ENCODE results near the gene THSD4.

THSD4 gene

GRCh38 chr15:71443538-71443937 is 328.3 kb downstream of the THSD4 start:
- no peak for DNase-seq

DNA sequence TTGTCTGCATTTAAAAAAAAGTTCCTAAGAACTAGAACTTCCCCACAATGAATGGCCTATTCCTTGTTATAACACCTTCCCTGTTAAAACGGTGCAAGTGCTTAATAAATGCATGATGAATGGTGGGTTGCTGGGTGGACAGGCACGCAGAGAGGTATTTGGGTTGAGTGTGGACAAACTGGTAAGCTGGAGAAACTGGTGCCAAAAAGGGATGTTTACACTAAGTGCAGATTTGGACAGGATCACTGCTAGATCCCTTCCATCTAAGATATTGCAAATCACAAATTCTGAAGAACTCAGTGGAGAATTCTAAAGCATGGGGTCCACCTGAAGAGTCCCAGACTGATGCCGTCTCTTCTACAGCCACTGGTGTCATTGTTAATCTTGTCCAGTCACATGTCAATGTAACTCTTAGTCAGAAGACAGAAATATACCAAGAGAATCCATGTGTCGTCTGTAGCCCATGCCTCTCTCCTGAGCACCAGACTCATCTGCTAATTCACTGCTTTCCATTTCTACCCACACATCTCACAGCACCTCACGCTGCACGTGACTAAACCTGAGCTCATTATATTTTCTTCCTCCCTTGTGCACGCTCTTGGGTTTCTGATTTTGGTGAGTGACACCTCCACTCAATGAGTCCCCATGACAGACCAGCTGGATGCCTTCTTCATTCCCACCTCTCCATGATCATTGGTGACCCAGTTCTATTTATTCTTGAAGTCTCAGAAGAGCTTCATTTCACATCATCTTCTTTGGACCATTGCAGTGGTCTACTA is 328.9 kb downstream of the THSD4 start:
- DNase-seq: no peak

GRCh38 chr15:71444866-71445590 is 329.8 kb downstream of the THSD4 start:
- no peak for DNase-seq

DNA sequence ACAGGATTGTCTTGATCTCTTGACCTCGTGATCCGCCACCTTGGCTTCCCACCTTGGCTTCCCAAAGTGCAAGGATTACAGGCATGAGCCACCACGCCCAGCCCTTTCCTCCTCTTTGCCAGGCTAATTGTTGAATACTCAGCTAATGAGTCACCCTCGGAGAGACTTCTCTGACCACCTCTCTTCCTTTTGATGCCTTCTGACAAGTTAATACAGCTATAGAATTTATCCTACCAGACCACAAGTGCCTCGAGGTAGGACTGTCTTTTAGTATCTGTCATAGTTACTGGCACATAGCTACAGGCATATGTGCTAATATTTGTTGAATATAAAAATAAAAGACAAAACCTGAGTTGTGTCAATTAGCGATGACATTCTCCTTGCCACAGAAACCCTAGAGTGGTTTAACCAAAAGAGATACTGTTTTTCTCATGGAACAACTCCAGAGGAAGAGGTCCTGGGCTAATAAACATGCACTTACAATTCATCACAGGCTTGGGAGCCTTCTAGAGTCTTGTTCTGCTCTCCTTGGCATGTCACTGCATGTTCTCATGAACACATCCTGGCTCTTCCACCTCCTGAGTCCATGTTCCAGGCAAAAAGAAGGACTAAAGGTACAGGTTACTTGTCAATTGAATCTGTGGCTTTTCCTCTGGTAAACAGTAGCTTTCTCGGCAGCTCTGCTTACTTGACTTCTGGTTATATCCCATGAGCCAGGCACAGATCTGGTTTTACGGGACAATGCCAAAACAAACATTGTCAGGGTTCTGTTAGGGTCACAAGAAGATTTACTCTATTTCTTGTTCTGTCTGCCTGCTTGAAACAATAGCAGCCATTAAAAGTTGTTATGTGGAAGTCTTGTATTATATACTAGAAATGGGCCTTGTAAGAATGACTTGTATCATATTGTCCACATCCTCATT is 332.3 kb downstream of the THSD4 start:
- no peak for DNase-seq

GRCh38 chr15:71448688-71449114 is 333.4 kb downstream of the THSD4 start:
- DNase-seq: peak in 1 of 2 experiments; percentile 12

- DNase-seq: no peak
Observed at GRCh38 chr15:71449363-71449762, 334.1 kb downstream of the THSD4 start.

DNA sequence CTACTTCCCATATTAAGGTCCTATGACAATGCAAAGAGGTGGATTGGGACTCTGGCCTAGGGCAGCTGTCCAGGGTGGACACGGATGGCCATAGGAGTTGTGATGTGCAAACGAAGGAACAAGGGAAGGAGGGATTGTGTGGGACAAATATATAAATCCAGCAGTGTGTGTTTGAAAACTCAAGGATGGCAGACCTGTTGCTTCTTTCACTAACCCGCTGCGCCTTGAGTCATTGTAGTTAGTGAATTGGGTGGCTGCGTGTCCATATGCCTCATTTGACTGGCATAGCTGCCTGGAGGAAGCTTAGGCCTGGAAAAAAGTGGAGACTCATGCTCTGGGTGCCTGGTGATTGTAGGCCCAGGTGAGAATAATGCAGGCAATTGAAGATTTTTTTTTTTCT is 334.7 kb downstream of the THSD4 start:
- DNase-seq: no peak

DNA sequence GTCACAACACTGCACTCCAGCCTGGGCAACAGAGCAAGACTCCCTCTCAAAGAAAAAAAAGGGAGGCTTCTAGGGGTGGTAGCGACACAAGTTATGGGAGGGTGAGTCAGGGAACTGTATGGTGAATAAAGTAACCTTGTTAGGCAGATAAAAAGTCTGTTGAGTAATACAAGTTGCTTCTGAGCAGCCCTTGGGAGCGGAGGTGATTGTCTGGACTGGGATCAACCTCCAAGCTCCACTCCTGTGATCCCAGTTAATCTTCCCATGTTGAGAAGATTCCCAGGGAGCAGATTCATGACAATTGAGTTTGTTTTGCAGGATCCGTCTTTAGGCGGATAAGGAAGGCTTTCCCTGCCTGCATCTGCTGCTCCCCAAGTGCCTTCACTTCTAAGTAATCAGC is 335.9 kb downstream of the THSD4 start:
- no peak for DNase-seq

DNA sequence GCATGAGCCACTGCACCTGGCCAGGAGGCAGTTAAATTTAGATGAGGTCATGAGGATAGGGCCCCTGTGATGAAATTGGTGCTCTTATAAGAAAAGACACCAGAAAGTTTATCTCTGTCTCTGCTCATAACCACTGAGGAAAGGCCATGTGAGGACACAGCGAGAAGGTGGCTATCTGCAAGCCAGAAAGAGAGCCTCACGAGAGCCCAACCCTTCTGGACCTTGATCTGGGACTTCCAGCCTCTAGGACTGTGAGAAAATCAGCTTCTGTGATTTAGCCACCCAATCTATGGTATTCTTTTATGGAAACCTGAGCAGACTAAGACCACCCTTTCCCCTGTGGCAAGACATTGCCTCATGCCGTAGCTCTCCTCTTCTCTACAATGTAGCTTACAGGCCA is 337.6 kb downstream of the THSD4 start:
- no peak for DNase-seq

- DNase-seq: no peak
Observed at GRCh38 chr15:71454462-71454996, 339.3 kb downstream of the THSD4 start.

DNA sequence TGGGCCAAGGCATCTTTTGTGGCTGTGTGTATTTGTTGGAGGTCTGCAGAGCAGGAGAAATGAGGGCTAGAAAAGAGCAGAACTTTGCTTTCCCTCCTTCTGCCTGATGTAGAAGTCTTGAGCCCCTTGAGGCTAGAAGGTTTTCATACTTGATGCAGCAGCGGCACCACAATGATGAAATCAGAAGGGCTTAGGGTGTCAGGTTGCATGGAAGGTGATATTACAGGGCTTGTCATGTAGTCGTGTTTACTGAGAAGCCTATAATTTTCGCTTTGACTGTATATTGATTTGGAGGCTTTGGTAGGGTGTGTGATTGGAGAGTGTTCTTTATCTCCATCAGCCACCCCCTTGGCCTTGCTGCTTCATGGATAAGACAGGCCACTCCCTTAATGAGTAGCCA is 339.8 kb downstream of the THSD4 start:
- no peak for DNase-seq

DNA sequence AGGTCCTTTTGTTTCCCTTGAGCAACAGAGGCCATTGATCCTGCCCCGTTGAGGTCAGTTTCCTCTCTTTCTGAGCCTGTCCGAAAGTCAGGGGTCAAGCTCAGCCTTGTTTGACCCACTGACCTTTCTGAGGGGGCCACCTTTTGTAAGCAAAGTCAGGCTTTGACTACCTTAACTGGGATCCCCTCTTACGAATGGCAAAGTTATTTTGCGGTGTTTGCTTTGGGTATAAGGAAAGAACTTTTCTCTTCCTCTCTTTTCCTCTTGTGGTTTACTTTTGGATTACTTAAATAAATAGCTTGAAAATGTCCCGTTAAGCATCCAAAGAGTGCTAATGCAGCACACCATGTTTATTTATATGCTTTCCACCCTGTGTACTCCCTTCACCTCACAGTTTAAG is 340.6 kb downstream of the THSD4 start:
- DNase-seq: no peak

GRCh38 chr15:71456362-71456761 is 341.1 kb downstream of the THSD4 start:
- DNase-seq: no peak

- no peak for DNase-seq
Observed at GRCh38 chr15:71456811-71457210, 341.5 kb downstream of the THSD4 start.

GRCh38 chr15:71458089-71458660 is 342.9 kb downstream of the THSD4 start:
- DNase-seq: no peak

DNA sequence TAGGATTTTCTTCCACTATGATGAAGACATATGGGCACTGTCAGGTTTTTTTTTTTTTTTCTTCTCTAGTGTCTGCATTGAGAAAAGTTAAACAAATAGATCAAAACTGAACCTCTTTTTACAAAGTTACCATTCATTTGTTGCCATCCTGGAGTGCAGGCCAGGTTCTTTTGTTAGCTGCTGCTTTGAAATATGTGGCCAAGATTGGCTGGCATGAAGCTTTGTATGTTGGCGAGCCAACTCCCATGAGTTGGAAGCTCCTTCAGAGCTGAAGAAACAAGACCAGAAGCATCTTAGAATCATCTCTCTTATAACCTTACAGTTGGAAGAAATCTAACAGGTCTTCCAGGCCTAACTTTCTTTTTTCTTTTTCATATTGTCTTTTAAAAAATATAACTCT is 346.5 kb downstream of the THSD4 start:
- DNase-seq: no peak

- no peak for DNase-seq
Observed at GRCh38 chr15:71462638-71463037, 347.4 kb downstream of the THSD4 start.

- DNase-seq: no peak
Observed at GRCh38 chr15:71463156-71463665, 347.9 kb downstream of the THSD4 start.

GRCh38 chr15:71465131-71465955 is 350.1 kb downstream of the THSD4 start:
- DNase-seq: no peak

GRCh38 chr15:71468715-71469114 is 353.4 kb downstream of the THSD4 start:
- DNase-seq: no peak

- DNase-seq: no peak
Observed at GRCh38 chr15:71469413-71469812, 354.1 kb downstream of the THSD4 start.

DNA sequence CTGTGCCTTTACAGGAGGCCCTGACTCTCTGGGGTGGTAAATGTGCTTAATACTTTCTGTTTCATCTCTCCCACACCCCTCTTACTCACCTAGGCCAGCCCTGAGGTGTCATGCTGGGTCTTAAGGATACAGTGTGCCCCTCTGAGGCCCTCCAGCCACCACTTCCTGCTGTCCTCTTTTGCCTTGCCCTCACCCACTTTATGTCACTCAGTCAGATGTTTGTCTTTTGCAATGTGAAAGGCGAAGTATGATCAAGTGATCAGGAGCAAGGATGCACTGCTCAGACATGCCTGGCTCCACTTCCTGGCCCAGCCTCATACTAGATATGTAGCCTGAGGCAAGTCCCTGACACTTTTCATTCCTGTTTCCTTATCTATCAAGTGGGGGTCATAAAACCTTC is 356.1 kb downstream of the THSD4 start:
- DNase-seq: no peak
